HG03039 (cell line): Measurements from ENCODE around the gene PFN1.

ENCODE experiments used
- ATAC-seq: cut with Tn5 transposase; IDR thresholded peaks from one replicate; pipeline ENCODE4 v1.9.1; 2021; ENCODE audit warnings: mild to moderate bottlenecking, moderate library complexity; ENCODE audit not compliant: unreplicated experiment

The PFN1 gene

GRCh38 chr17:4897198-4897687 is 51.1 kb downstream of the PFN1 start:
- ATAC-seq: no peak

DNA sequence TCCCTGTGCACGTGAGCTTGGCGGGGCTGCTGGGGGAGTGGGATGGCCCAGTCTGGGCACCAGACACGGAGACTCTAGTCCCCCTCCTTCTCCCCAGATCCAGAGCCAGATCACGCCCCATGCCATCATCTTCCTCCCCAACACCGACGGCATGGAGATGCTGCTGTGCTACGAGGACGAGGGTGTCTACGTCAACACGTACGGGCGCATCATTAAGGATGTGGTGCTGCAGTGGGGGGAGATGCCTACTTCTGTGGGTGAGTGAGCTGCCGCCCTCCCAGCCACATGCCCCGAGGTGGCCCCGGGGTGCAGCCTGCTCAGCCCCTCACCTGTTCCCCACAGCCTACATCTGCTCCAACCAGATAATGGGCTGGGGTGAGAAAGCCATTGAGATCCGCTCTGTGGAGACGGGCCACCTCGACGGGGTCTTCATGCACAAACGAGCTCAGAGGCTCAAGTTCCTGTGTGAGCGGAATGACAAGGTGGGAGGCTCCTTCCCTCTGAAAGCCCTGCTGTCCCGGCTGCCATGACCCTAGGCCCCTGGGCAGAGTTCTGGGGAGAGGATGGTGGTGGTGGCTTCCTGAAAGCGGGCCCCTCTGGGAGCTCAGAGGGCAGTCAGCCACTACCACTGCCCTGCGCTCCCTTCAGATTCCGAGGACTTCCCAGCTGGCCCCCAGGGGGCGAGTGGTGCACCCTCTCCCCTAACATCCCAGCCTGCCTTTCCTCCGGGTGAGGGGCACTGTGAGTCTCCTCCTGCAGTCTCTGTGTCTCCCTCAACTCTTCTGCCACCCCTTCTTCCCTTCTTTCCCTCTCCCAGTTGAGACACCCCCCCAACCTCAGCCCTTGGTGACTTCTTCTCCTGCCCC is 51.8 kb downstream of the PFN1 start:
- ATAC-seq: no peak

- ATAC-seq: no peak
Observed at GRCh38 chr17:4895657-4896331, 52.5 kb downstream of the PFN1 start.
